Mesodermal cell (in vitro differentiated cells): ENCODE measurements around the gene MCUB.

Source experiments
- H3K27ac ChIP-seq: 2 replicates; pipeline ENCODE4 v1.7.0; 2013; ENCODE audit warnings: mild to moderate bottlenecking, low read depth, low read length, moderate library complexity; ENCODE audit not compliant: severe bottlenecking
- H3K36me3 ChIP-seq: 2 replicates; pipeline ENCODE4 v1.7.1; 2013; ENCODE audit warnings: mild to moderate bottlenecking, low read length, moderate library complexity; ENCODE audit not compliant: control insufficient read depth, insufficient read depth
- H3K4me1 ChIP-seq: one replicate; pipeline ENCODE4 v1.7.1; 2013; ENCODE audit warnings: mild to moderate bottlenecking, low read length; ENCODE audit not compliant: insufficient read depth, control insufficient read depth, poor library complexity, severe bottlenecking
- H3K4me3 ChIP-seq: 2 replicates; pipeline ENCODE4 v1.7.0; 2013; ENCODE audit warnings: low read length, control low read depth, mild to moderate bottlenecking; ENCODE audit not compliant: insufficient read depth, poor library complexity, severe bottlenecking; ENCODE audit errors: extremely low read depth
- H3K9me3 ChIP-seq: 2 replicates; pipeline ENCODE4 v1.7.1; 2013; ENCODE audit warnings: mild to moderate bottlenecking, low read length, moderate library complexity; ENCODE audit not compliant: control insufficient read depth
- WGBS, 2 experiments: methylation state at CpG; one replicate each; pipeline ENCODE4 v1.1.5; 2013; ENCODE audit warnings: missing lambda C conversion rate in 2 of 2; ENCODE audit not compliant: insufficient coverage in 2 of 2; 5-methylcytosine and 5-hydroxymethylcytosine counted together

The MCUB gene

GRCh38 chr4:109657854-109658418 lies 97.9 kb downstream of the MCUB start:
- H3K4me3 ChIP-seq: no peak overlapping the region
- H3K36me3 ChIP-seq: no peaks in the 10 kb centered on the region
- no peaks in the 10 kb centered on the region for H3K9me3 ChIP-seq
- no peak overlapping the region for H3K27ac ChIP-seq
- 94 to 97% methylated on average over 6 to 9 of the region's 9 CpGs for WGBS, 2 experiments
- H3K4me1 ChIP-seq: no peaks in the 10 kb centered on the region

DNA sequence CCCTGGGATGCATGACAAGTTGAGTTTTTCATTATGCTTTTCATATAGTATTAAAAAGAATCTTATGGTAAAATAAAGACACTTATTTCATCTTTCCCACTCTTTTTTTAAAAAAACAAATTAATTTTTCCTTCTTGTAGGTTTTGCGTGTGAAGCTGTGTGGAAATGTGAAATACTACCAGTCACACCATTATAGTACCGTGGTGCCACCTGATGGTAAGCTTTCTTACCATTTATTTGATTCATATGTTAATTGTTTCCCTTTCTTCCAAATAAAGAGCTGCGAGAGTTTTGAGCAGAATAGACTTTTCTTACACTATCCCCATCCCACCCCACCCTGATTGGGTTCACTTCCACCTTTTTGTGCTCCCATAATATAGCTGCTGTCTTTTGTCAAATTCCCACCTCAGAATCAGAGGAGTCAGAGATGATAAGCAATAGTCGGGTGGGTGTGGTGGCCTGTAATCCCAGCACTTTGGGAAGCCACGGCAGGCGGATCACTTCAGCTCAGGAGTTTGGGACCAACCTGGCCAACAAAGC lies 98.9 kb downstream of the MCUB start:
- H3K9me3 ChIP-seq: no peaks in the 10 kb centered on the region
- H3K4me1 ChIP-seq: no peaks in the 10 kb centered on the region
- 60 to 90% methylated on average over 1 to 2 of the region's 6 CpGs for WGBS, 2 experiments
- H3K4me3 ChIP-seq: no peak overlapping the region
- no peaks in the 10 kb centered on the region for H3K36me3 ChIP-seq
- no peak overlapping the region for H3K27ac ChIP-seq

DNA sequence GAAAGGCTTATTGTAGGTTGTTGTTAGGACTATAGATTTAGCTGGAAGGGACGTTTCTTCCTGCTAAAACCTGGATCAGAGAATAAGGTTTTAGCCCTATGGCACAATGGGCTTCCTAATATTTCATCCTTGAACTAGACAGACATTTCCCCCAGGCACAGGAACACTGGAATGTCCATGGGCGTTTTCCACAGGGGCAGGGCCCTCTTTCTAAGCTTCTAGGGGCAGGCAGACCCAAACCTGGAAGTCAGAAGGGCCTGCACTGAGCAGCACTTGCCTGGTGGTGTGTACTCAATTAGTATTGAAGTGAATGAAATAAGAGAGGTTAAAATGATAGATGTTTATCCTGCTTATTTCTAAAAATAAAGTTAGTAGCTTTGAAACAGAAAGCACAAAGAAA lies 102.1 kb downstream of the MCUB start:
- Histone ChIP-seq H3K27ac (no peak overlapping the region), H3K9me3 (no peaks in the 10 kb centered on the region), H3K4me1 (no peaks in the 10 kb centered on the region), H3K4me3 (no peak overlapping the region), H3K36me3 (no peaks in the 10 kb centered on the region)
- WGBS, 2 experiments: 65 to 80% methylated on average over 1 to 2 of the region's 2 CpGs

GRCh38 chr4:109662771-109663170 lies 102.7 kb downstream of the MCUB start:
- H3K4me3 ChIP-seq: no peak overlapping the region
- H3K4me1 ChIP-seq: no peaks in the 10 kb centered on the region
- H3K27ac ChIP-seq: no peak overlapping the region
- 40 to 100% methylated on average over 1 of the region's 3 CpGs for WGBS, 2 experiments
- no peaks in the 10 kb centered on the region for H3K9me3 ChIP-seq
- no peaks in the 10 kb centered on the region for H3K36me3 ChIP-seq

GRCh38 chr4:109665783-109666485 lies 105.9 kb downstream of the MCUB start:
- peaks cover 3% of the 10 kb centered on the region for H3K9me3 ChIP-seq
- whole genome bisulfite sequencing, 2 experiments: 83 to 100% methylated on average over 3 to 4 of the region's 5 CpGs

DNA sequence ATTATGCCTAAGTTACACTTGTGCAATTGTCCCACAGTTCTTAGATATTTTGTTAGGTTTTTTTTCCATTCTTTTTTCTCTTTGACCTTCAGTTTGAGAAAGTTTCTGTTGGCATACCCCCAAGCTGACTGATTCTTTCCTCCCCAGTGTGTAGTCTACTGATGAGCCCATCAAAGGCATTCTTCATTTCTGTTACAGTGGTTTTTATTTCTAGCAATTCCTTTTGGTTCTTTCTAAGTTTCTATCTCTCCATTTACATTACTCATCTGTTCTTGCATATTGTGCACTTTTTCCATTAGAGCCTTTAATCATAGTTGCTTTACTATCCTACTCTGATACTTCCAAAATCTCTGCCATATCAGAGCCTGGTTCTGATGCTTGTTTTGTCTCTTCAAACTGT lies 111.3 kb downstream of the MCUB start:
- H3K4me1 ChIP-seq: no peaks in the 10 kb centered on the region
- peaks cover 10% of the 10 kb centered on the region for H3K9me3 ChIP-seq
- H3K4me3 ChIP-seq: no peak overlapping the region
- H3K36me3 ChIP-seq: no peaks in the 10 kb centered on the region
- no peak overlapping the region for H3K27ac ChIP-seq

More at GRCh38 chr4:109665783-109666485, 105.9 kb downstream of the MCUB start:
- Histone ChIP-seq H3K27ac (no peak overlapping the region), H3K4me1 (no peaks in the 10 kb centered on the region), H3K4me3 (no peak overlapping the region), H3K36me3 (no peaks in the 10 kb centered on the region)

DNA sequence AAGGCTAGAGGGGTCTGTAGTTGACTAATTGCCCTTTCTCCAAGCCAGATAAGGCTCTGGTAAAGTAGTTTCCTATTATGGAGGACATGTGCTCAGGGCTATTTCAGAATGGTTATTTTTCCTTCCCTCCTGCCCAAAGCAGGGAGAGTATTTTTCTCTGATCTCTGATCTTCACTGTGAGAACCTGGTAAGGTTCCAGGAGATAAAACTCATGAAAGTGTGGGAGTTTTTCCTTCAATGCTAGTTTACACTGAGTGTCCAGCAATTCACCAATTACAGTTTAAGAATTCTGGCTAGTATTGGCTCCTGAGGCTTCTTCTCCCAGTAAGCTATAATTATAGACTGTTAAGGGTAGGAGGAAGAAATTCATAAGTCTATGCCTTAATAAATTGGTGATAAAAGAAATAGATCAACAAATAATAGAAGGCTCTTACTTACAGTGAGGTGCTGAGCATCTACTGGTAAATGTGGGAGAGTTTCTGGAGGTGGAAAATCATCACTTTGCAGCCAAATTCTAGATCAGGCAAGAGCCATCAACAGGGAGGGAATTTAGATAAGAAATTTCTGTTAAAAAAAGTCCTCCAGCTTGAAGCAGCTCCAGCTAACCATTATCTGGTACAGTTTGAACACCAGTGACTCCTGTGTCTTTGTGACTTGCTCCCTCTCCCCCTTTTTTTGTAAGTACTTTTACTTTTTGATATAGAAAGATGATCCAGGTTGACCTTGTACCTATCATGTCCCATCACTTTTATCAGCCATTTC lies 112.3 kb downstream of the MCUB start:
- no peaks in the 10 kb centered on the region for H3K36me3 ChIP-seq
- H3K4me3 ChIP-seq: no peak overlapping the region
- H3K9me3 ChIP-seq: peaks cover 13% of the 10 kb centered on the region
- H3K4me1 ChIP-seq: no peaks in the 10 kb centered on the region
- no peak overlapping the region for H3K27ac ChIP-seq

DNA sequence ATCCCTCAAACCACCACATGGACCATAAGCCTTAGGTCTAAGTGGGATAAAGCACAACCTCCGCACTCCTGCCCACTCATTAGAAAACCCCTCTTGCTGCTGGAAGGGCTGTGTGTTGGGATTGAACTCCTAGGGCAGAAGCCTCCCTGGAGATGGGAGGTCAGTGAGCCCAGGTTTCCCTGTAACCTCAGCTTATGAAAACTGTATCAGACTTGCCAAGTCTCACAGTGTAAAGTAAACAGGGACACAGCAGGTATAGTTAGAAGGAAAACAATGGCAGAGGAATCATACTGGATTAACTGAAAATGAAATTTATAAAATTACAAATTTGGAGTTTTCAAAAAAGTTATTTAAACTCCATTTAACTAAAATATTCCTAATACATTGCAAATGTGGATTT lies 113.3 kb downstream of the MCUB start:
- Histone ChIP-seq H3K4me1 (no peaks in the 10 kb centered on the region), H3K4me3 (no peak overlapping the region), H3K36me3 (no peaks in the 10 kb centered on the region), H3K9me3 (peaks cover 15% of the 10 kb centered on the region), H3K27ac (no peak overlapping the region)
- WGBS, 2 experiments: no CpG with 5 or more reads among the region's 1 CpG

- H3K4me1 ChIP-seq: no peaks in the 10 kb centered on the region
- H3K27ac ChIP-seq: no peak overlapping the region
- no peak overlapping the region for H3K4me3 ChIP-seq
- no peaks in the 10 kb centered on the region for H3K36me3 ChIP-seq
- H3K9me3 ChIP-seq: peaks cover 26% of the 10 kb centered on the region
- whole genome bisulfite sequencing, 2 experiments: 81 to 93% methylated on average over 3 of the region's 3 CpGs
Observed at GRCh38 chr4:109675181-109675580, 115.1 kb downstream of the MCUB start.

- no peaks in the 10 kb centered on the region for H3K4me1 ChIP-seq
- WGBS, 2 experiments: 86 to 100% methylated on average over 1 of the region's 1 CpG
- H3K36me3 ChIP-seq: no peaks in the 10 kb centered on the region
- no peak overlapping the region for H3K4me3 ChIP-seq
- no peak overlapping the region for H3K27ac ChIP-seq
- H3K9me3 ChIP-seq: peaks cover 26% of the 10 kb centered on the region
Observed at GRCh38 chr4:109675843-109676242, 115.8 kb downstream of the MCUB start.

DNA sequence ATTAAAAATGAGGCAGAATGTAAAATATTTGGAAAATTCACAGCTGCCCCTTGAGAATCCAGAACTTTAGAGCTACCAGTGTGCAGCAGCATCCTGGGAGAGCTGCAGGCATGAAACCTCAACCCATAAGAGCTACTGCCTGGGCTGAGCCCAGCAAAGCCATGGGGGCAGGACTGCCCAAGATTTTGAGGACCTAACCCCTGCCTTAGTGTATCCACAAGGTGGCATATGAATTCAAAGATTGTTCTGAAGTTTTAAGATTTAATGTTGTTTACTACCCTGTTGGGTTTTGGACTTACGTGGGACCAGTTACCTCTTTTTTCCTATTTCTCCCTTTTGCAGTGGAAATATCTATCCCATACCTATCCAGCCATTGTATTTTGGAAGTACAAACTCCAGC lies 116.8 kb downstream of the MCUB start:
- Histone ChIP-seq H3K4me3 (no peak overlapping the region), H3K9me3 (peaks cover 22% of the 10 kb centered on the region), H3K36me3 (no peaks in the 10 kb centered on the region), H3K4me1 (no peaks in the 10 kb centered on the region), H3K27ac (no peak overlapping the region)
- no CpG with 5 or more reads among the region's 1 CpG for WGBS, 2 experiments
